IPS-20b (cell line): ENCODE results near the gene KIF26A.

Experiments
- H3K27ac ChIP-seq: one replicate; pipeline ENCODE4 v1.5.1; 2013; ENCODE audit warnings: low read length
- H3K27me3 ChIP-seq: 2 replicates; pipeline ENCODE4 v1.6.1; 2013; ENCODE audit warnings: mild to moderate bottlenecking, low read length, inconsistent platforms; ENCODE audit not compliant: insufficient read depth
- H3K36me3 ChIP-seq: 2 replicates; pipeline ENCODE4 v1.6.1; 2013; ENCODE audit warnings: low read depth, mild to moderate bottlenecking, inconsistent platforms, low read length, moderate library complexity; ENCODE audit not compliant: insufficient read depth
- H3K4me1 ChIP-seq: 2 replicates; pipeline ENCODE4 v1.6.1; 2013; ENCODE audit warnings: mild to moderate bottlenecking, control low read depth, inconsistent platforms, low read length, moderate library complexity; ENCODE audit not compliant: insufficient read depth
- H3K4me3 ChIP-seq: 2 replicates; pipeline ENCODE4 v1.5.1; 2013; ENCODE audit warnings: mild to moderate bottlenecking, low read length, inconsistent platforms
- H3K9ac ChIP-seq: 2 replicates; pipeline ENCODE4 v1.6.1; 2013; ENCODE audit warnings: low read depth, mild to moderate bottlenecking, inconsistent platforms, low read length, moderate library complexity
- H3K9me3 ChIP-seq: 2 replicates; pipeline ENCODE4 v1.6.1; 2013; ENCODE audit warnings: mild to moderate bottlenecking, low read depth, low read length, inconsistent platforms; ENCODE audit not compliant: insufficient read depth

Gene KIF26A

DNA sequence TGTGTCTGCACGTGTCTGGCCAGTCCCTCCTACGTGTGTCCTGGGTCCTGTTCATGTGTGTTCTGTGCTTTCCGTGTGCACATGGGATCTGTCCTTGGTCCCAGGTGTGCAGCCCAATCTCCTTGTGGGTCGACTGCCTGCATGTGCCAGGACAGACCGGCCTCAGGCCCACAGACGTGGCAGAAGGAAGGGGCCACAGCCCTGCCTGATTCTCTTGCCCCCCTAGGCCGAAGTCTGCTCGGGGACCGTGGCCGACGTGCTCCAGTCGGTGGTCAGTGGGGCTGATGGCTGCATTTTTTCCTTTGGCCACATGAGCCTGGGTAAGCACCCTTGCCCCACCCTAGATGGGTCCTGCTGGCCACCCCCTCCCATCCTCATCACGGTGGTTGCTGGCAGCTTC lies 34.0 kb downstream of the KIF26A start:
- Histone ChIP-seq H3K4me3 (no peak overlapping the region), H3K36me3 (peaks cover 21% of the 10 kb centered on the region), H3K9me3 (no peaks in the 10 kb centered on the region), H3K27ac (peak overlapping the region; percentile 8), H3K4me1 (peaks cover 21% of the 10 kb centered on the region; the same call in 1 of the 2 replicates), H3K9ac (no peak overlapping the region), H3K27me3 (no peaks in the 10 kb centered on the region)

DNA sequence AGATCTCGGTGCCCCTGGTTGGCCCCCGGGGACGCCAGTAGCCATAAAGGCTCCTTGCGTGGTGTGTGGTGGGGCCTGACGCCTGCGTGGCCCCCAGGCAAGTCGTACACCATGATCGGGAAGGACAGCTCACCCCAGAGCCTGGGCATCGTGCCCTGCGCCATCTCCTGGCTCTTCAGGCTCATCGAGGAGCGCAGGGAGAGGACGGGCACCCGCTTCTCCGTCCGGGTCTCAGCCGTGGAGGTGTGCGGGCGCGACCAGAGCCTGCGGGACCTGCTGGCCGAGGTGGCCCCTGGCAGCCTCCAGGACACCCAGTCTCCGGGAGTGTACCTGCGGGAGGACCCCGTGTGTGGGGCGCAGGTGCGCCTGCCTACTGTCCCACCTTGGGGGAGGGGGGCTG lies 34.5 kb downstream of the KIF26A start:
- H3K4me3 ChIP-seq = no peak overlapping the region
- no peaks in the 10 kb centered on the region for H3K9me3 ChIP-seq
- H3K36me3 ChIP-seq = peaks cover 21% of the 10 kb centered on the region
- no peaks in the 10 kb centered on the region for H3K27me3 ChIP-seq
- H3K27ac ChIP-seq = no peak overlapping the region
- H3K4me1 ChIP-seq = peaks cover 21% of the 10 kb centered on the region; the same call in 1 of the 2 replicates
- no peak overlapping the region for H3K9ac ChIP-seq

DNA sequence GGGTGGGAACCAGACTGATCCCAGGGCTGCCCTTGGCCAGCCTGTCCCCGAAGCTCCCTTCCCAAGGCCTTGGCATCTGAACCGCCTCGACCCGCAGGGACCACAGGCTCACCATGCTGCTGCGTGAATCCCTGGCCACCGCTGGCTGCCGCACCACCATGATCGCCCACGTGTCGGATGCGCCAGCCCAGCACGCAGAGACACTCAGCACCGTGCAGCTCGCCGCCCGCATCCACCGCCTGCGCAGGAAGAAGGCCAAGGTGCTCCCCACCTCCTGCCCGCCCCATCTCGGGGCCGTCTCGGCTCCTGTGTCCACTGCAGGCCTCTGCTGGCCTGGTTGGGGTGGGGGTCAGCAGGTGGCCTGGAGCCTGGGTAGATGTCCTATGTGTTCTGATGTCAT lies 35.7 kb downstream of the KIF26A start:
- peaks cover 21% of the 10 kb centered on the region for H3K36me3 ChIP-seq

DNA sequence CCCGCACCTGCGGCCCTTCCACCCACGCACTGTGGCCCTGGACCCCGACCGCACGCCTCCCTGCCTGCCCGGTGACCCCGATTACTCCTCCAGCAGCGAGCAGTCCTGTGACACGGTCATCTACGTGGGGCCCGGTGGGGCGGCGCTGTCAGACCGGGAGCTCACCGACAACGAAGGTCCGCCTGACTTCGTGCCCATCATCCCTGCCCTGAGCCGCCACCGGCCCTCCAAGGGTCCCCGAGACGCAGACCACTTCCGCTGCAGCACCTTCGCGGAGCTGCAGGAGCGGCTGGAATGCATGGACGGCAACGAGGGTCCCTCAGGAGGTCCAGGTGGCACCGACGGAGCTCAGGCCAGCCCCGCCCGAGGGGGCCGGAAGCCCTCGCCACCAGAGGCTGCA lies 36.7 kb downstream of the KIF26A start:
- Histone ChIP-seq H3K27ac (no peak overlapping the region), H3K36me3 (peaks cover 21% of the 10 kb centered on the region), H3K4me1 (peaks cover 10% of the 10 kb centered on the region; the same call in 1 of the 2 replicates), H3K9me3 (no peaks in the 10 kb centered on the region), H3K27me3 (no peaks in the 10 kb centered on the region), H3K4me3 (no peak overlapping the region), H3K9ac (no peak overlapping the region)

More for the DNA sequence above, 35.7 kb downstream of the KIF26A start:
- Histone ChIP-seq H3K9ac (no peak overlapping the region), H3K4me3 (no peak overlapping the region), H3K27ac (no peak overlapping the region), H3K27me3 (no peaks in the 10 kb centered on the region), H3K4me1 (peaks cover 18% of the 10 kb centered on the region; the same call in 1 of the 2 replicates), H3K9me3 (no peaks in the 10 kb centered on the region)

DNA sequence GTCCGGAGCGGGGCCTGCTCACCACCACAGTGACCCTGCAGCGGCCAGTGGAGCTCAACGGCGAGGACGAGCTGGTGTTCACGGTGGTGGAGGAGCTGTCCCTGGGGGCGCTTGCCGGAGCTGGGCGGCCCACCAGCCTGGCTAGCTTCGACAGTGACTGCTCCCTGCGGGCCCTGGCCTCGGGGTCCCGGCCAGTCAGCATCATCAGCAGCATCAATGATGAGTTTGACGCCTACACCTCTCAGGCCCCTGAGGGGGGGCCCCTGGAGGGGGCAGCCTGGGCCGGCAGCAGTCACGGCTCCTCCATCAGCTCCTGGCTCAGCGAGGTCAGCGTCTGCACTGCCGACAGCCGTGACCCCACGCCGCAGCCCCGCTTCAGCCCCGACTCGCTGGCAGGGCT lies 37.4 kb downstream of the KIF26A start:
- Histone ChIP-seq H3K9me3 (no peaks in the 10 kb centered on the region), H3K4me1 (peaks cover 3% of the 10 kb centered on the region; the same call in 1 of the 2 replicates), H3K4me3 (no peak overlapping the region), H3K27me3 (no peaks in the 10 kb centered on the region), H3K36me3 (peaks cover 21% of the 10 kb centered on the region), H3K9ac (no peak overlapping the region), H3K27ac (no peak overlapping the region)

DNA sequence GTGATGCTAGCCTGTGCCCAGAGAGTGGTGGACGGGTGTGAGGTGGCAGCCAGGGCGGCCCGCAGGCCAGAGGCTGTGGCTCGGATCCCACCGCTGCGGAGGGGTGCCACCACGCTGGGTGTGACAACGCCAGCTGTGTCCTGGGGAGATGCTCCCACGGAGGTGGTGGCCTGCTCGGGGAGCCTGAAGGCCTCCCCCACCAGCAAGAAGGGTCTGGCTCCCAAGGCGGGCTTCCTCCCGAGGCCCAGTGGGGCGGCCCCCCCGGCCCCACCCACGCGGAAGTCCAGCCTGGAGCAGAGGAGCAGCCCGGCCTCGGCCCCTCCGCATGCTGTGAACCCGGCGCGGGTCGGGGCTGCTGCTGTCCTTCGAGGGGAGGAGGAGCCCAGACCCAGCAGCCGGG lies 38.2 kb downstream of the KIF26A start:
- Histone ChIP-seq H3K9ac (no peak overlapping the region), H3K27ac (no peak overlapping the region), H3K4me3 (no peak overlapping the region), H3K9me3 (no peaks in the 10 kb centered on the region), H3K36me3 (peaks cover 21% of the 10 kb centered on the region), H3K27me3 (no peaks in the 10 kb centered on the region), H3K4me1 (no peaks in the 10 kb centered on the region)

DNA sequence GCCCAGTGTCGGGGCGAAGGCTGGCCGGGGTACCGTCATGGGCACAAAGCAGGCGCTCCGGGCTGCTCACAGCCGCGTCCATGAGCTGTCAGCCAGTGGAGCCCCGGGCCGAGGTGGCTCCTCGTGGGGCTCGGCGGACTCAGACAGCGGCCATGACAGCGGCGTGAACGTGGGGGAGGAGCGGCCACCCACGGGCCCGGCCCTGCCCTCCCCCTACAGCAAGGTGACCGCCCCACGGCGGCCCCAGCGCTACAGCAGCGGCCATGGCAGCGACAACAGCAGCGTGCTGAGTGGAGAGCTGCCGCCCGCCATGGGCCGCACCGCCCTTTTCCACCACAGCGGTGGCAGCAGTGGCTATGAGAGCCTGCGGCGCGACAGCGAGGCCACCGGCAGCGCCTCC lies 39.0 kb downstream of the KIF26A start:
- Histone ChIP-seq H3K27me3 (no peaks in the 10 kb centered on the region), H3K27ac (no peak overlapping the region), H3K4me3 (no peak overlapping the region), H3K4me1 (no peaks in the 10 kb centered on the region), H3K36me3 (peaks cover 21% of the 10 kb centered on the region), H3K9me3 (no peaks in the 10 kb centered on the region), H3K9ac (no peak overlapping the region)

DNA sequence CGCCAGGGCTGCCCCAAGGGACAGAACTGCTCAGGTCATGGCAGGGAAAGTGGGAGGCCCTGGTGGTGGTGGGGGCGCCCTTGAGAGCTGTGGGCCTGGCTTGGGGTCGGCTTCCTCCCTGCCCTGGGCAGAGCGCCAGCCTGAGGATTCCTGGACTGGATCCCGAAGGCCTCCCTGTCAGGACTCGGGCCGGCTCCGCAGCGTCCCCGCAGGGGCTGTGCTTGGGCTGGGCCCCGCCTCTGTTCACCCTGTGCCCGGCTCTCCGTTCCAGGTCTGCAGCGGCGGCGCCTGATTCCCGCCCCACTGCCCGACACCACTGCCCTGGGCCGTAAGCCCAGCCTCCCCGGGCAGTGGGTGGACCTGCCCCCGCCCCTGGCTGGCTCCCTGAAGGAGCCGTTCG lies 39.9 kb downstream of the KIF26A start:
- Histone ChIP-seq H3K4me1 (no peaks in the 10 kb centered on the region), H3K36me3 (peaks cover 14% of the 10 kb centered on the region), H3K27me3 (no peaks in the 10 kb centered on the region), H3K9ac (no peak overlapping the region; the same call in 1 of the 2 replicates), H3K4me3 (no peak overlapping the region), H3K9me3 (no peaks in the 10 kb centered on the region), H3K27ac (no peak overlapping the region)

DNA sequence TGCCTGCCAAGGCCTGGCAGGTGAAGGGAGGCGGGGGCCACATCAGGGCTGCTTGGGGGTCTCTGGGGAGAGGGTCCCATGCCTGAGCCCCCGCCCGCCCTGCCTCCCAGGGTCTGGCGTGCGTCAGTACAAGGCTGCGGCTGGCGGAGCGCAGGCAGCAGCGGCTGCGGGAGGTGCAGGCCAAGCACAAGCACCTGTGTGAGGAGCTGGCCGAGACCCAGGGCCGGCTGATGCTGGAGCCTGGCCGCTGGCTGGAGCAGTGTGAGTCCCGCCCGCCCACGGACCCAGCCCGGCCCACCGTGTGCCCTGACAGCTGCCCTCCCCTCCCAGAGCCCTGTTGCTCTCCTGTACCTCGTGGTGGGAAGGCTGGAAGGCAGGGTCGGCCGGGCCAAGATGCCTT lies 40.7 kb downstream of the KIF26A start:
- Histone ChIP-seq H3K36me3 (peaks cover 5% of the 10 kb centered on the region), H3K27me3 (no peaks in the 10 kb centered on the region), H3K4me3 (no peak overlapping the region), H3K4me1 (no peaks in the 10 kb centered on the region), H3K27ac (no peak overlapping the region), H3K9me3 (no peaks in the 10 kb centered on the region), H3K9ac (no peak overlapping the region)

DNA sequence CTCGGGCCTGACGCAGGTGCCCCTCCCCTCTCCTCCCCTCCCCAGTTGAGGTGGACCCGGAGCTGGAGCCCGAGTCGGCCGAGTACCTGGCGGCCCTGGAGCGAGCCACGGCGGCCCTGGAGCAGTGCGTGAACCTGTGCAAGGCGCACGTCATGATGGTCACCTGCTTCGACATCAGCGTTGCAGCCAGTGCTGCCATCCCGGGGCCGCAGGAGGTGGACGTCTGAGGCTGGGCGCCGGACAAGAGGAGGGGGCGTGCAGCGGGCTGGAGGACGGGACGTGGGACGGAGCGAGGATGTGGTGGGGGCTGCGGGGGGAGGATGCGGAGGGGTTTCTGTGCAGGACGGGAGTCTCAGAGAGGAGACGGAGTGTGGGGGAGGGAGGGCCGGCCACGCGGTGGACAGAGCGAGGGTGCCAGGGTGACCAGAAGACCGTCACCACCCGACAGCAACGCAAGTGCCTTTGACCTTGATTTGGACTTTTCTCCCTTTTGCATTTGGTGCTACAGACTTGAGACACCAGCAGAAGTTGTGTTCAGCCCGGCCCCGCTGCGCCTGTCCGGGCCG lies 41.3 kb downstream of the KIF26A start:
- no peak overlapping the region for H3K9ac ChIP-seq
- H3K36me3 ChIP-seq = no peaks in the 10 kb centered on the region; the same call in 1 of the 2 replicates
- no peaks in the 10 kb centered on the region for H3K4me1 ChIP-seq
- no peaks in the 10 kb centered on the region for H3K27me3 ChIP-seq
- no peaks in the 10 kb centered on the region for H3K9me3 ChIP-seq
- no peak overlapping the region for H3K4me3 ChIP-seq
- H3K27ac ChIP-seq = no peak overlapping the region

DNA sequence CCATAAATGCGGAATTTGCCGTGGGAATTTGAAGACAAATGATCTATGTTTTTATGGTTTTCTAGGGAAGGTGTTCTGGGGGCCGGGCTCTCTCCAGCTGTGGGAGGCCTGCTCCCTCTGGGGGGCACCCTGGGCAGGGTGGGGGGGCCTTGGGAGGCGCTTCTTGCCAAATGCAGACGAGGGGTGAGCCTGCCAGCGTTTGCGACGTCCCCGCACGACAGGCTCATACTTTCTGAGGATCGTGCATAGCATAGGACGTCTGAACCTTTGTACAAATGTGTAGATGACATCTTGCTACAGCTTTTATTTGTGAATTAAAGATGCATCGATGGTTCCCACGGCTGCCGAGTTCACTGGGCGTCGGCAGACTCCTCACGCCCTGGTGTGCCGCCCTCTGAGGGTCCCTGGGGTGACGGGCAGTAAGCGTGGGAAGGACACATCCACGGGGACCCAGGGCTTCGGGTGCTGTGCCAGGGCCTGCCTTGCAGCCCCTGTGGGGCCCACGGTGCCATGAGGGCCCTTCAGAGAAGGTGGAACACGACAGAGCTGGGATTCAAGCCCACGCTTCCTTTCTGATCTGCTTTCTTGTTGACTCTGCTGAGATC lies 42.3 kb downstream of the KIF26A start:
- no peaks in the 10 kb centered on the region for H3K27me3 ChIP-seq
- no peak overlapping the region for H3K9ac ChIP-seq
- no peaks in the 10 kb centered on the region for H3K4me1 ChIP-seq
- H3K36me3 ChIP-seq = no peaks in the 10 kb centered on the region; the same call in 1 of the 2 replicates
- no peaks in the 10 kb centered on the region for H3K9me3 ChIP-seq
- H3K27ac ChIP-seq = no peak overlapping the region
- no peak overlapping the region for H3K4me3 ChIP-seq

DNA sequence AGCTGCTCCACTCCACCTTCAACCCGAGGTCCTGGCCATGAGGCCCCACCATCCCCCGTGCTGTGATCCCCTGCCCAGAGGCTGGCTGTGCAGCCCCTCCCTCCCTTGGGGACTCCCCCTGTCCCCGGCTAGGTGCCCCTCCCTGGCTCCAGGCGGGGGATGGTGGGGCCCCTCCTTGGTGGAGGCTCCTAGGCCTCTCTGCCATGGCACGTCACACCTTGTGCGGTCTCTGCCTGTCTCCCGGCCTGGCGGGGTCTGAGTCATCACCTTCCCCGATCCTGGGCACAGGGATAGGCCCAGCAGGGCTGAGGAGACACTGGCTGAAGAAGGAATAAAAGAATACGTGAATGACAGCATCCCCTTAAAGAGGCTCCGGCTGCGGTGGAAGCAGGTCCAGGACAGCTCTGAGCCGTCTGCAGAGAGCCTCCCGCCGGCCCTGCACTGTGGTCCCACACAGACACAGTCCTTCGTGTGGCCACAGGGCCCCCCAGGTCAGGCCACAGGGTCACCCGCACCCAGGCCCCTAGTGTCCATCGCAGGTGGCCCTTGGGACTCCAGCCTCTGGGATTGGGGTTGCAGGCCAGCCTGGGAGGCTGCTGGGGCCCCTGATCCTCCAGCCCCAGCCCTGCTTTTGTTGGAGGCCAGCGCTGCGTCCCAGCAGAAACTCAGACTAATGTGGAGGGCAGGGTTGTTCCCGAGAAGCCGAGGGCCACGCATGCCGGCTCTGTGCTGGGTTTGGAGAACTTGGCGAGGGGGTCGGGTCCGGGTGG lies 43.6 kb downstream of the KIF26A start:
- H3K4me3 ChIP-seq = no peak overlapping the region

More for the DNA sequence above, 43.6 kb downstream of the KIF26A start:
- no peak overlapping the region for H3K27ac ChIP-seq
- H3K27me3 ChIP-seq = no peaks in the 10 kb centered on the region
- H3K9me3 ChIP-seq = no peaks in the 10 kb centered on the region
- no peaks in the 10 kb centered on the region for H3K4me1 ChIP-seq
- H3K36me3 ChIP-seq = no peaks in the 10 kb centered on the region; the same call in 1 of the 2 replicates
- H3K9ac ChIP-seq = no peak overlapping the region
